Ascending aorta (tissue), 2 donors: ENCODE measurements around the gene CDK5R1. TPM values are rescaled to one million over a fixed set of nuclear protein-coding genes. Genes with fewer than 3 reads are reported as not detected.
"Not testable (repeated sequence)": the region's sequence is repeated elsewhere in the genome, so short reads cannot be mapped to it uniquely, and the experiment has no call there.

Experiments used
- DNase-seq, 2 donors: peaks; one replicate each; pipeline ENCODE4 v3.0.0-alpha.2; 2019; ENCODE audit warnings: low spot score in 2 of 2
- H3K27ac ChIP-seq, 2 donors: fragments of 200-600 bp; sonication (generic); one replicate each; pipeline ENCODE4 v1.5.1; 2016 to 2017; ENCODE audit warnings: mild to moderate bottlenecking in 1 of 2
- H3K27me3 ChIP-seq: fragments of 200-600 bp; sonication (generic); one replicate; pipeline ENCODE4 v1.5.1; 2017
- H3K36me3 ChIP-seq, 2 donors: fragments of 200-600 bp; sonication (generic); one replicate each; pipeline ENCODE4 v1.5.1; 2016
- H3K4me1 ChIP-seq, 2 donors: fragments of 200-600 bp; sonication (generic); one replicate each; pipeline ENCODE4 v1.5.1; 2016 to 2017; ENCODE audit warnings: mild to moderate bottlenecking in 1 of 2
- H3K4me3 ChIP-seq, 2 donors: fragments of 200-600 bp; sonication (generic); one replicate each; pipeline ENCODE4 v1.5.1; 2016 to 2017; ENCODE audit warnings: mild to moderate bottlenecking in 1 of 2
- H3K9me3 ChIP-seq, 2 donors: fragments of 200-600 bp; sonication (generic); one replicate each; pipeline ENCODE4 v1.5.1; 2016
- intact Hi-C: fragments of 100-400 bp; cut with DNase I; formaldehyde crosslinking; loops from one replicate; pipeline ENCODE4 v1.15.1; 2023
- total RNA-seq: library from RNA; depleted of rRNA; stranded (reverse); fragments of >200 nt; gene quantifications from one replicate; pipeline ENCODE4 v1.1.0, GENCODE V29; 2016
- TF ChIP-seq, protein P1 (sequence below), 3 experiments: fragments of 200-600 bp in 2 of 3; fragments of 450-650 bp in 1 of 3; sonication (generic) in 2 of 3; IDR thresholded peaks; one replicate each; pipeline ENCODE4 v1.5.1; 2016 to 2019; ENCODE audit warnings: antibody characterized with exemption in 3 of 3, mild to moderate bottlenecking in 1 of 3, moderate library complexity in 1 of 3

The CDK5R1 gene
- total RNA-seq, 1 donor from 2014 or later, result not detected

GRCh38 chr17:32445074-32445415, 41.7 kb upstream of the CDK5R1 start:
- peak overlapping the region; percentile 94 to 99 for H3K4me3 ChIP-seq
- intact Hi-C loops, result no loop called here
- peaks cover 16 to 18% of the 10 kb centered on the region in 2 donors for H3K36me3 ChIP-seq
- DNase-seq, result no peak
- TF ChIP-seq, protein P1, sequence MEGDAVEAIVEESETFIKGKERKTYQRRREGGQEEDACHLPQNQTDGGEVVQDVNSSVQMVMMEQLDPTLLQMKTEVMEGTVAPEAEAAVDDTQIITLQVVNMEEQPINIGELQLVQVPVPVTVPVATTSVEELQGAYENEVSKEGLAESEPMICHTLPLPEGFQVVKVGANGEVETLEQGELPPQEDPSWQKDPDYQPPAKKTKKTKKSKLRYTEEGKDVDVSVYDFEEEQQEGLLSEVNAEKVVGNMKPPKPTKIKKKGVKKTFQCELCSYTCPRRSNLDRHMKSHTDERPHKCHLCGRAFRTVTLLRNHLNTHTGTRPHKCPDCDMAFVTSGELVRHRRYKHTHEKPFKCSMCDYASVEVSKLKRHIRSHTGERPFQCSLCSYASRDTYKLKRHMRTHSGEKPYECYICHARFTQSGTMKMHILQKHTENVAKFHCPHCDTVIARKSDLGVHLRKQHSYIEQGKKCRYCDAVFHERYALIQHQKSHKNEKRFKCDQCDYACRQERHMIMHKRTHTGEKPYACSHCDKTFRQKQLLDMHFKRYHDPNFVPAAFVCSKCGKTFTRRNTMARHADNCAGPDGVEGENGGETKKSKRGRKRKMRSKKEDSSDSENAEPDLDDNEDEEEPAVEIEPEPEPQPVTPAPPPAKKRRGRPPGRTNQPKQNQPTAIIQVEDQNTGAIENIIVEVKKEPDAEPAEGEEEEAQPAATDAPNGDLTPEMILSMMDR (IDR thresholded peaks at IDR 0.05), result no peak
- H3K9me3 ChIP-seq, result no peaks in the 10 kb centered on the region
- H3K4me1 ChIP-seq, result peaks cover 9 to 10% of the 10 kb centered on the region in 2 donors
- no peaks in the 10 kb centered on the region for H3K27me3 ChIP-seq
- peak overlapping the region; percentile 81 to 83 for H3K27ac ChIP-seq

DNA sequence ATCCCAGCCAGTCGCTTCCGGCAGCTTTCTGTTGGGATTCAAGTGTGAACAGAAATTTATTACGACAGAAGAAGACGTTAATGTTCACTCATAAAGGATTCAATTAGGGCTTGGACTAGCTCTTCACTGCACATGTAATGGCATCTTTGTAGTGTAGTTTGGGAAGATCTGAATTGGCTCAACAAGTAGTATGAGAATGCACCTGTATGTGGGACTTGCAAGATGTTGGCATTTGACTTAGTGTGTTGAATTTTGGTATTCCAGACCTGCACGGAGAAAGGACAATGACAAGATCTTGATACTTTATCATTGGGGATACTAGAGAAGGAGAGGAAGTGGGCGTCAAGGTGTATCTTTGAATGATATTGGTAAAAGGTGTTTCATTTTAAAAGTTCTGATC, 41.3 kb upstream of the CDK5R1 start:
- intact Hi-C loops, result no loop called here

DNA sequence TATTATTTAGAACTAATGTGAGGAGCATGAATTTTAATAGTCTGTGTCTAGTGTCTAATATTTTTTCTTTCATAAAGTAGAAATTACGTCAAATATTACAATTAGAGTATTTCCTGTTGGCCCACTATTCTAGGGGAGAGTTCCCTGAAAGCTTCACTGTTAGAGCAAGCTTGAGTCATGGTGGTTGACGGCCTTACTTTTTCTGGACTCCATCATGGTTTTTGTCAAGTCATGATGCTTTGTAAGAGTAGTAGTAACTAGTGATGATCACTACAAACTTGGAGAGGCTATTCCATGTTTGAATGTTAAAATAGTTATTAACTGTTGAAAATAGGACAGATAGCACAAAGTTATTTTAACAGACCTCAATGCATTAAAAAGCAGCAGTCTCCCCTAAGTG, 40.8 kb upstream of the CDK5R1 start:
- H3K4me1 ChIP-seq, result peaks cover 9 to 10% of the 10 kb centered on the region in 2 donors
- H3K9me3 ChIP-seq, result no peaks in the 10 kb centered on the region
- TF ChIP-seq, protein P1 (IDR thresholded peaks at IDR 0.05), result no peak
- peaks cover 25 to 26% of the 10 kb centered on the region in 2 donors for H3K36me3 ChIP-seq
- H3K27ac ChIP-seq, result no peak overlapping the region
- H3K4me3 ChIP-seq, result peak overlapping the region in 1 of 2 donors; percentile 99
- no peak for DNase-seq
- H3K27me3 ChIP-seq, result no peaks in the 10 kb centered on the region
- intact Hi-C loops, result no loop called here

More for the DNA sequence above, 41.3 kb upstream of the CDK5R1 start:
- H3K4me3 ChIP-seq, result peak overlapping the region; percentile 94 to 99
- H3K27ac ChIP-seq, result peak overlapping the region in 1 of 2 donors; percentile 81
- no peaks in the 10 kb centered on the region for H3K27me3 ChIP-seq
- H3K9me3 ChIP-seq, result no peaks in the 10 kb centered on the region
- H3K36me3 ChIP-seq, result peaks cover 20 to 21% of the 10 kb centered on the region in 2 donors
- H3K4me1 ChIP-seq, result peaks cover 9 to 10% of the 10 kb centered on the region in 2 donors
- TF ChIP-seq, protein P1 (IDR thresholded peaks at IDR 0.05), result no peak
- DNase-seq, result no peak

DNA sequence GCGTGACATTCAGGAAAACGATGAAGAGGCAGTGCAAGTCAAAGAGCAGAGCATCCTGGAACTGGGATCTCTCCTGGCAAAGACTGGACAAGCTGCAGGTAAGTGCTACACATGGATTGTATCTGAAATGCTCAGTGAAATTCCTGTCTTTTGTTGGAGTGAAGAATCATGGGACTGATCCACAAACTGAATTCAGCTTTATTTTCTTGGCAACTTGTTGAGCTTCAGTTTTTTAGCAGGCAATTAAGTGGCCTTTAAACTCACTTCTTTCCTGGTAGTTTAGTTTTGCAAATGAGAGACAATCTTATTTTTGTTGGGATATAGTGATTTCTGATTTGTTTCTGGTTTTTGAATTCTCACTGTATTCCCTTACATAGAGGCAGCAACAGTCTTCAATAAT, 39.8 kb upstream of the CDK5R1 start:
- H3K9me3 ChIP-seq, result no peaks in the 10 kb centered on the region
- H3K27ac ChIP-seq, result no peak overlapping the region
- H3K36me3 ChIP-seq, result peaks cover 34 to 36% of the 10 kb centered on the region in 2 donors
- no peak overlapping the region for H3K4me3 ChIP-seq
- TF ChIP-seq, protein P1 (IDR thresholded peaks at IDR 0.05), result no peak
- no peak for DNase-seq
- H3K27me3 ChIP-seq, result no peaks in the 10 kb centered on the region
- intact Hi-C loops, result no loop called here
- H3K4me1 ChIP-seq, result peaks cover 9 to 10% of the 10 kb centered on the region in 2 donors

DNA sequence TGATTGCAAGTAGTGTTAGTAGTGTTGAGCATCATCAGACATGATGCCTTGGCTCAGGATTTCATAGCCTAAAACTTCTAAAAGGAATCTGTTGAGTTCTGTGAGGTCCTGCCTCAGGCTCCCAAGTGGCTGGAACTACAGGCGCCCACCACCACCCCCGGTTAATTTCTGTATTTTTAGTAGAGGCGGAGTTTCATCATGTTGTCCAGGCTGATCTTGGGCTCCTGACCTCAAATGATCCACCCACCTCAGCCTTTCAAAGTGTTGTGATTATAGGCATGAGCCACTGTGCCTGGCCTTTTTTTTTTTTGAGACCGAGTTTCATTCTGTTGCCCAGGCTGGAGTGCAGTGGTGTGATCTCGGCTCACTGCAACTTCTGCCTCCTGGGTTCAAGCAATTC, 36.8 kb upstream of the CDK5R1 start:
- no peaks in the 10 kb centered on the region for H3K27me3 ChIP-seq
- H3K4me3 ChIP-seq, result no peak overlapping the region
- H3K9me3 ChIP-seq, result no peaks in the 10 kb centered on the region
- H3K36me3 ChIP-seq, result peaks cover 56 to 63% of the 10 kb centered on the region in 2 donors
- DNase-seq, result no peak
- intact Hi-C loops, result no loop called here
- H3K27ac ChIP-seq, result no peak overlapping the region
- TF ChIP-seq, protein P1 (IDR thresholded peaks at IDR 0.05), result no peak
- H3K4me1 ChIP-seq, result peaks cover 9 to 10% of the 10 kb centered on the region in 2 donors

- H3K27me3 ChIP-seq, H3K4me3 ChIP-seq, H3K4me1 ChIP-seq, DNase-seq, intact Hi-C loops, H3K9me3 ChIP-seq, H3K27ac ChIP-seq: not testable (repeated sequence)
- H3K36me3 ChIP-seq, result peaks cover 61 to 67% of the 10 kb centered on the region in 2 donors
These were observed 36.4 kb upstream of the CDK5R1 start for GRCh38 chr17:32450379-32450778.
